Fibroblast of lung (primary cell): ENCODE measurements around the gene ATP1A3. TPM values are rescaled to one million over a fixed set of nuclear protein-coding genes. Genes with fewer than 3 reads are reported as not detected.
A peak's percentile ranks its signal among the peaks of the same experiment; 100 is the strongest.

ENCODE experiments used
- DNase-seq, 2 donors: peaks; one replicate each; pipeline versions ENCODE4 v3.0.0 to v3.0.0-alpha.2; 2010; ENCODE audit warnings: low read depth in 2 of 2
- H2AFZ ChIP-seq: 2 replicates; pipeline ENCODE4 v1.5.1; 2012; ENCODE audit warnings: low read length, control low read depth, inconsistent platforms
- H3K27ac ChIP-seq: 2 replicates; pipeline ENCODE4 v1.5.1; 2011; ENCODE audit warnings: low read length, control low read depth; ENCODE audit not compliant: insufficient read depth
- H3K27me3 ChIP-seq: 2 replicates; pipeline ENCODE4 v1.5.1; 2011; ENCODE audit warnings: mild to moderate bottlenecking, low read length; ENCODE audit not compliant: control insufficient read depth, insufficient read depth
- H3K36me3 ChIP-seq: 2 replicates; pipeline ENCODE4 v1.5.1; 2011; ENCODE audit warnings: low read length; ENCODE audit not compliant: control insufficient read depth, insufficient read depth
- H3K4me1 ChIP-seq: 2 replicates; pipeline ENCODE4 v1.5.1; 2011; ENCODE audit warnings: low read length; ENCODE audit not compliant: control insufficient read depth, insufficient read depth; ENCODE audit errors: extremely low read depth
- H3K4me2 ChIP-seq: 2 replicates; pipeline ENCODE4 v1.5.1; 2011; ENCODE audit warnings: low read length, control low read depth; ENCODE audit not compliant: insufficient read depth; ENCODE audit errors: extremely low read depth
- H3K4me3 ChIP-seq, 4 experiments: fragments of 200-600 bp in 1 of 4; sonication (generic) in 1 of 4; replicated peaks in 1 of 4; 2 replicates each; pipeline ENCODE4 v1.5.1; 2011 to 2016; ENCODE audit warnings: low read length in 4 of 4, low read depth in 3 of 4, mild to moderate bottlenecking in 3 of 4, control low read depth in 2 of 4, inconsistent platforms in 1 of 4, mixed read lengths in 1 of 4; ENCODE audit not compliant: insufficient read depth in 1 of 4; ENCODE audit errors: control extremely low read depth in 1 of 4
- H3K79me2 ChIP-seq: 2 replicates; pipeline ENCODE4 v1.5.1; 2012; ENCODE audit warnings: mild to moderate bottlenecking, low read length, inconsistent platforms; ENCODE audit not compliant: control insufficient read depth, insufficient read depth
- H3K9ac ChIP-seq: 2 replicates; pipeline ENCODE4 v1.5.1; 2011; ENCODE audit warnings: mild to moderate bottlenecking, low read length, control low read depth; ENCODE audit not compliant: insufficient read depth
- H3K9me3 ChIP-seq: 2 replicates; pipeline ENCODE4 v1.5.1; 2012; ENCODE audit warnings: low read depth, low read length; ENCODE audit not compliant: control insufficient read depth, insufficient read depth
- H4K20me1 ChIP-seq: 2 replicates; pipeline ENCODE4 v1.5.1; 2011; ENCODE audit warnings: low read length; ENCODE audit not compliant: control insufficient read depth, insufficient read depth; ENCODE audit errors: extremely low read depth
- EZH2 ChIP-seq: IDR thresholded peaks from 2 replicates; pipeline ENCODE4 v1.5.1; 2012; ENCODE audit warnings: low read length, control low read depth, mild to moderate bottlenecking; ENCODE audit errors: missing control alignments
- polyA plus RNA-seq, 2 donors: library from polyadenylated mRNA; depleted of rRNA in 1 of 2; stranded (reverse) in 1 of 2; unstranded in 1 of 2; fragments of >200 nt; gene quantifications; 2 replicates each; pipeline ENCODE4 v1.2.1, GENCODE V29; 2011 to 2012; ENCODE audit warnings: missing spikeins in 1 of 2
- total RNA-seq: library from RNA; depleted of rRNA; stranded (reverse); fragments of >200 nt; gene quantifications from 2 replicates; pipeline ENCODE4 v1.2.1, GENCODE V29; 2014
- TF ChIP-seq, protein P1 (sequence below), 2 donors: IDR thresholded peaks in 1 of 2; conservative IDR thresholded peaks in 1 of 2; 1 replicate in 1 of 2; 2 replicates in 1 of 2; pipeline ENCODE4 v1.5.1; 2011 to 2012; ENCODE audit warnings: low read length in 2 of 2, control low read depth in 1 of 2, inconsistent platforms in 1 of 2, low read depth in 1 of 2, mild to moderate bottlenecking in 1 of 2

ATP1A3 gene
- total and polyA plus RNA-seq, 2 donors (not counting 1 experiment from before 2014, with no cell fraction given), result 0.17 TPM; not detected in 1

DNA sequence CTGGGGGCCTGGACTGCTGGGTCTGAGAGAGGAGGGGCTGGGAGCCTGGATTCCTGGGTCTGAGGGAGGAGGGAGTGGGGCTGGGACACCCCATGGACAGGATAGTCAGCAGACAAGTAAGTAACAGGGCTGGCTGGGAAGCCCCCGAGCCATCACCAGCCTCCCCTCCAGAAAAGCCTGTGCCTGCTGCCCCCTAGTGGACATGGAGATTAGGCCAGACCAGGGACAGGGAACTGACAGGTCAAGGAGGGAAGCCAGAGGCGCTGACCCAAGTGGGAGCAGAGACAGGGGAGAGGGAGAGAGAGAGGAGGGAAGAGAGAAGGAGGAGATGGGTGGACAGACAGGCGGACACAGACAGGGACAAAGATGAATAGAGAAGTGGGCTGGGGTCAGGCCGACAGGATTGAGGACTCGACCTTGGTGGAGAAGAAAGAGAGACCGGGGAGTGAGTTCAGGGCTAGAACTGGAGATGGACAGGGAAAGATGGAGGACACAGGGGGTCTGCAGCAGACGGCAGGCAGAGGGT is 59.1 kb downstream of the ATP1A3 start:
- H3K4me2 ChIP-seq, result no peak overlapping the region

DNA sequence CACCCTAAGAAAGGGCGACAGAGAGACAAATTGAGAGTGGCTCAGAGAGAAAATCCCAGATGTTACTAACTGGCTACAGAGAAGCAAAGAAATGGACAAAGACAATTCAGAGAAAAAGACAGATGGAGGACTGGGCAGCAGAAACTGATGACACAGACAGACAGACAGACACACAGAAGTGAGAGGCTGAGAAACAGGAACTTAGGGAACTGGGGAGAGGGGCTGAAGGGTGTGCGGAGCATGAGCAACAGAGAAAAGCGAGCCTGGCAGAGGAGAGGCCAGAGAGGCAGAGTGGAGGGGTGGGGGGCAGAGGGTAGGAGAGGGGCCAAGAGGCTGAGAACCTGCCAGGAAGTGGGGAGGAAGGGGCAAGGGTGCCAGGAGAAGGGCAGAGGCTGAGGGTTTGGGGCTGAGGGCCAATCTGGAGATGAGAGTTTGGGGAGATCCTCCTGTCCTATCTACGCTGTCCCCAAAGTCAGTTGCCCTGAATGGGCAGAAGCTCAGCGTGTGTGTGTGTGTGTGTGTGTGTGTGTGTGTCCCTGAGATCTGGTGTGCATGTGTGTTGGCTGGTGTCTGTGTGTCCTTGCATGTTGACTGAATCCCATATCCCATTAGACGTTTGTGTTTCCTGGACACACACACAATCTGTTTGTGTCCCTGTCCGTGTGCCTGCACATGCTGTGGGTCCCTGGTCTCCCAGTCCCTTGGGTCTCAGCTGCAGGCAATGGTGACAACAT is 60.2 kb downstream of the ATP1A3 start:
- H3K9me3 ChIP-seq, result no peaks in the 10 kb centered on the region
- no peak overlapping the region for H3K4me3 ChIP-seq
- peaks cover 65% of the 10 kb centered on the region for H3K27me3 ChIP-seq
- no peak overlapping the region for H3K9ac ChIP-seq
- DNase-seq, result no peak
- peak; percentile 79 for TF ChIP-seq EZH2
- TF ChIP-seq, protein P1, sequence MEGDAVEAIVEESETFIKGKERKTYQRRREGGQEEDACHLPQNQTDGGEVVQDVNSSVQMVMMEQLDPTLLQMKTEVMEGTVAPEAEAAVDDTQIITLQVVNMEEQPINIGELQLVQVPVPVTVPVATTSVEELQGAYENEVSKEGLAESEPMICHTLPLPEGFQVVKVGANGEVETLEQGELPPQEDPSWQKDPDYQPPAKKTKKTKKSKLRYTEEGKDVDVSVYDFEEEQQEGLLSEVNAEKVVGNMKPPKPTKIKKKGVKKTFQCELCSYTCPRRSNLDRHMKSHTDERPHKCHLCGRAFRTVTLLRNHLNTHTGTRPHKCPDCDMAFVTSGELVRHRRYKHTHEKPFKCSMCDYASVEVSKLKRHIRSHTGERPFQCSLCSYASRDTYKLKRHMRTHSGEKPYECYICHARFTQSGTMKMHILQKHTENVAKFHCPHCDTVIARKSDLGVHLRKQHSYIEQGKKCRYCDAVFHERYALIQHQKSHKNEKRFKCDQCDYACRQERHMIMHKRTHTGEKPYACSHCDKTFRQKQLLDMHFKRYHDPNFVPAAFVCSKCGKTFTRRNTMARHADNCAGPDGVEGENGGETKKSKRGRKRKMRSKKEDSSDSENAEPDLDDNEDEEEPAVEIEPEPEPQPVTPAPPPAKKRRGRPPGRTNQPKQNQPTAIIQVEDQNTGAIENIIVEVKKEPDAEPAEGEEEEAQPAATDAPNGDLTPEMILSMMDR (conservative IDR thresholded peaks at IDR 0.05 in 1 of 2, IDR thresholded peaks at IDR 0.05 in 1 of 2; ENCODE audit: low read depth in 1 of 2, low read length in 2 of 2), result no peak
- no peak overlapping the region for H3K27ac ChIP-seq
- no peaks in the 10 kb centered on the region for H4K20me1 ChIP-seq
- H2AFZ ChIP-seq, result no peak overlapping the region
- no peaks in the 10 kb centered on the region for H3K36me3 ChIP-seq
- no peaks in the 10 kb centered on the region for H3K79me2 ChIP-seq
- peaks cover 12% of the 10 kb centered on the region for H3K4me1 ChIP-seq
- H3K4me2 ChIP-seq, result no peak overlapping the region

More for the DNA sequence above, 59.1 kb downstream of the ATP1A3 start:
- peak in 1 of 2 donors; percentile 42 for DNase-seq
- H3K27ac ChIP-seq, result no peak overlapping the region
- H4K20me1 ChIP-seq, result no peaks in the 10 kb centered on the region
- H3K9me3 ChIP-seq, result no peaks in the 10 kb centered on the region
- peaks cover 54% of the 10 kb centered on the region for H3K27me3 ChIP-seq
- TF ChIP-seq, protein P1 (conservative IDR thresholded peaks at IDR 0.05 in 1 of 2, IDR thresholded peaks at IDR 0.05 in 1 of 2; ENCODE audit: low read depth in 1 of 2, low read length in 2 of 2), result peak; percentile 89 to 90
- no peak for TF ChIP-seq EZH2
- no peak overlapping the region for H3K9ac ChIP-seq
- no peak overlapping the region for H2AFZ ChIP-seq
- H3K79me2 ChIP-seq, result no peaks in the 10 kb centered on the region
- H3K4me1 ChIP-seq, result peaks cover 12% of the 10 kb centered on the region
- H3K36me3 ChIP-seq, result no peaks in the 10 kb centered on the region
- H3K4me3 ChIP-seq, result no peak overlapping the region

DNA sequence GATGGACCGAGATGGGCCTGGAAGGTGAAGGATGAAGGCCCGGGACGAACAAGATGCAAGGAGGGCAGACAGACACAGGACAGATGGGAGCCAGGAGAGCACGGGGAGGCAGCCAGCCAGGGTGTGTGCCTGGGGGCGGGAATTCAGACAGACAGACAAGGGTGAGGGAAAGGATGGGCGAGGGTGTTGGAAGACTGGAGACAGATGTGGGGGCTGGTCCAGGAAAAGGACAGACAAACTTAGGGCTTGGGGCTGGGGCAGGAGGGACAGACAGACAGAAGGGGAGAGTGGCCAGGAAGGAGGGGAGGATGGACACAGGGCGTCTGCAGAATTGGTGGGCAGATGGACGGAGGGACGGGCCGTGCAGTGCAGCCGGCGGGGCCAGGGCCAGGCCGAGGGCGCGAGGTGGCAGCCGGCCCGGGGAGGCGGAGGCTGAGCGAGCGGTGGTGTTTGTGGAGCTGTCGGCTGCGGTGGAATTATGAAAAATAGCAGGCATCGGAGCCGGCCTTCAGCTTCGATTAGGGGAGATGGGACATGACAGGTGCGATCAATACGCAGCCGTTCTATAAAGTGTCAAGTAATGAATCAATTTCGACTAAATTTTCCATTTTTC is 61.2 kb downstream of the ATP1A3 start:
- peaks cover 12% of the 10 kb centered on the region for H3K4me1 ChIP-seq
- no peak for DNase-seq
- TF ChIP-seq, protein P1 (conservative IDR thresholded peaks at IDR 0.05 in 1 of 2, IDR thresholded peaks at IDR 0.05 in 1 of 2; ENCODE audit: low read depth in 1 of 2, low read length in 2 of 2), result no peak
- TF ChIP-seq EZH2, result peak; percentile 88
- no peaks in the 10 kb centered on the region for H3K36me3 ChIP-seq
- no peaks in the 10 kb centered on the region for H4K20me1 ChIP-seq
- peak overlapping the region; percentile 44 for H3K4me2 ChIP-seq
- no peaks in the 10 kb centered on the region for H3K9me3 ChIP-seq
- H2AFZ ChIP-seq, result no peak overlapping the region
- H3K9ac ChIP-seq, result no peak overlapping the region
- no peaks in the 10 kb centered on the region for H3K79me2 ChIP-seq
- H3K4me3 ChIP-seq, result no peak overlapping the region
- H3K27me3 ChIP-seq, result peaks cover 67% of the 10 kb centered on the region
- no peak overlapping the region for H3K27ac ChIP-seq
